Mesendoderm (in vitro differentiated cells): ENCODE data around the gene CALN1. TPM values are rescaled to one million over a fixed set of nuclear protein-coding genes. Genes with fewer than 3 reads are reported as not detected.
"Not testable (repeated sequence)": the region's sequence is repeated elsewhere in the genome, so short reads cannot be mapped to it uniquely, and the experiment has no call there.

Source experiments
- DNase-seq: peaks from one replicate; pipeline ENCODE4 v3.0.0; 2013
- H2AK5ac ChIP-seq: 2 replicates; pipeline ENCODE4 v1.6.1; 2013; ENCODE audit warnings: low read length, inconsistent platforms
- H2BK120ac ChIP-seq: 2 replicates; pipeline ENCODE4 v1.6.1; 2013; ENCODE audit warnings: low read depth, mild to moderate bottlenecking, low read length, moderate library complexity, mixed read lengths
- H2BK15ac ChIP-seq: replicated peaks from 2 replicates; pipeline ENCODE4 v1.6.1; 2013; ENCODE audit warnings: low read depth, mild to moderate bottlenecking, moderate library complexity
- H2BK5ac ChIP-seq: 2 replicates; pipeline ENCODE4 v1.6.1; 2013; ENCODE audit warnings: low read length, inconsistent platforms
- H3K18ac ChIP-seq: 2 replicates; pipeline ENCODE4 v1.6.1; 2013; ENCODE audit warnings: mild to moderate bottlenecking, low read length, mixed read lengths
- H3K23ac ChIP-seq: one replicate; pipeline ENCODE4 v1.6.1; 2013; ENCODE audit warnings: low read length
- H3K27ac ChIP-seq: 2 replicates; pipeline ENCODE4 v1.5.1; 2013; ENCODE audit warnings: low read depth, mild to moderate bottlenecking, inconsistent platforms, low read length, moderate library complexity
- H3K27me3 ChIP-seq: 2 replicates; pipeline ENCODE4 v1.6.1; 2013; ENCODE audit warnings: low read length, control low read depth, mild to moderate bottlenecking, inconsistent platforms; ENCODE audit not compliant: insufficient read depth, poor library complexity
- H3K36me3 ChIP-seq: 2 replicates; pipeline ENCODE4 v1.6.1; 2013; ENCODE audit warnings: low read length, inconsistent platforms; ENCODE audit not compliant: control insufficient read depth, insufficient read depth
- H3K4ac ChIP-seq: one replicate; pipeline ENCODE4 v1.6.1; 2013; ENCODE audit warnings: low read depth, mild to moderate bottlenecking, low read length, moderate library complexity
- H3K4me1 ChIP-seq: 2 replicates; pipeline ENCODE4 v1.6.1; 2013; ENCODE audit warnings: low read depth, low read length, inconsistent platforms; ENCODE audit not compliant: control insufficient read depth
- H3K4me2 ChIP-seq: 2 replicates; pipeline ENCODE4 v1.6.1; 2013; ENCODE audit warnings: low read length
- H3K4me3 ChIP-seq: 2 replicates; pipeline ENCODE4 v1.5.1; 2013; ENCODE audit warnings: mild to moderate bottlenecking, low read length
- H3K56ac ChIP-seq: one replicate; pipeline ENCODE4 v1.6.1; 2013; ENCODE audit warnings: low read length
- H3K79me1 ChIP-seq: 2 replicates; pipeline ENCODE4 v1.6.1; 2013; ENCODE audit warnings: low read length, inconsistent platforms
- H3K79me2 ChIP-seq: 2 replicates; pipeline ENCODE4 v1.6.1; 2013; ENCODE audit warnings: mild to moderate bottlenecking, low read length; ENCODE audit not compliant: control insufficient read depth, insufficient read depth
- H3K9ac ChIP-seq: 2 replicates; pipeline ENCODE4 v1.6.1; 2013; ENCODE audit warnings: low read length, inconsistent platforms
- H4K5ac ChIP-seq: one replicate; pipeline ENCODE4 v1.6.1; 2013; ENCODE audit warnings: low read length
- H4K8ac ChIP-seq: one replicate; pipeline ENCODE4 v1.6.1; 2013; ENCODE audit warnings: low read depth, mild to moderate bottlenecking, control low read depth, low read length, moderate library complexity
- WGBS: extraction: QIAGEN DNeasy Blood & Tissue Kit; methylation state at CpG from one replicate; pipeline ENCODE4 v1.1.7; 2013; ENCODE audit warnings: low lambda C conversion rate, missing lambda C conversion rate; ENCODE audit not compliant: insufficient coverage; ENCODE audit errors: extremely low coverage; 5-methylcytosine and 5-hydroxymethylcytosine counted together
- polyA plus RNA-seq, 2 experiments: library from polyadenylated mRNA; stranded (reverse); fragments of 200-250 nt; gene quantifications; one replicate each; pipeline ENCODE4 v1.2.3, GENCODE V29; 2013

The CALN1 gene
- polyA plus RNA-seq (2013, experiment 1 of 2) = 8.4 TPM
- polyA plus RNA-seq (2013, experiment 2 of 2) = 8.4 TPM

- not testable (repeated sequence) for H3K9ac ChIP-seq, H3K56ac ChIP-seq, H2BK15ac ChIP-seq, H4K8ac ChIP-seq, H4K5ac ChIP-seq, H3K4me3 ChIP-seq, H3K4me2 ChIP-seq, H3K4me1 ChIP-seq, H3K18ac ChIP-seq, H3K4ac ChIP-seq, H3K79me1 ChIP-seq, H2AK5ac ChIP-seq, H3K36me3 ChIP-seq, DNase-seq, H3K23ac ChIP-seq, H2BK5ac ChIP-seq, H3K79me2 ChIP-seq, H3K27me3 ChIP-seq, H2BK120ac ChIP-seq, H3K27ac ChIP-seq
- no CpG with 5 or more reads among the region's 21 CpGs for WGBS
Observed at GRCh38 chr7:72412121-72412618, at the start of gene CALN1. CALN1 (minus strand) TSS chr7:72412338.

GRCh38 chr7:72453471-72453870, 41.3 kb upstream of the CALN1 start:
- Histone ChIP-seq H2BK120ac (no peak overlapping the region), H3K27me3 (no peaks in the 10 kb centered on the region), H3K79me1 (no peaks in the 10 kb centered on the region), H3K9ac (no peak overlapping the region), H3K4ac (no peak overlapping the region), H2BK15ac (no peak overlapping the region), H3K4me2 (no peak overlapping the region), H3K18ac (no peak overlapping the region), H4K5ac (no peak overlapping the region), H3K27ac (no peak overlapping the region), H4K8ac (no peak overlapping the region), H3K36me3 (no peaks in the 10 kb centered on the region), H3K79me2 (no peaks in the 10 kb centered on the region), H3K4me3 (no peak overlapping the region), H3K23ac (no peak overlapping the region), H2AK5ac (no peak overlapping the region), H3K56ac (no peak overlapping the region), H2BK5ac (no peak overlapping the region), H3K4me1 (no peaks in the 10 kb centered on the region)
- no CpG with 5 or more reads among the region's 1 CpG for WGBS
- DNase-seq = no peak

- no peak overlapping the region for H3K56ac ChIP-seq
- no peak overlapping the region for H2BK120ac ChIP-seq
- no peaks in the 10 kb centered on the region for H3K79me2 ChIP-seq
- no peak overlapping the region for H4K8ac ChIP-seq
- no peak overlapping the region for H2BK15ac ChIP-seq
- H3K4me1 ChIP-seq = no peaks in the 10 kb centered on the region
- DNase-seq = no peak
- no peaks in the 10 kb centered on the region for H3K27me3 ChIP-seq
- no peak overlapping the region for H2AK5ac ChIP-seq
- no peak overlapping the region for H3K9ac ChIP-seq
- H3K4me2 ChIP-seq = no peak overlapping the region
- no CpG with 5 or more reads among the region's 17 CpGs for WGBS
- H3K79me1 ChIP-seq = no peaks in the 10 kb centered on the region
- H3K4me3 ChIP-seq = no peak overlapping the region
- H3K23ac ChIP-seq = no peak overlapping the region
- no peak overlapping the region for H3K18ac ChIP-seq
- no peak overlapping the region for H3K4ac ChIP-seq
- no peak overlapping the region for H4K5ac ChIP-seq
- no peak overlapping the region for H2BK5ac ChIP-seq
- no peaks in the 10 kb centered on the region for H3K36me3 ChIP-seq
- H3K27ac ChIP-seq = no peak overlapping the region
Observed at GRCh38 chr7:72447465-72448204, 35.5 kb upstream of the CALN1 start.

GRCh38 chr7:72446591-72447462, 34.7 kb upstream of the CALN1 start:
- no CpG with 5 or more reads among the region's 20 CpGs for WGBS
- H3K23ac ChIP-seq = no peak overlapping the region
- H3K36me3 ChIP-seq = no peaks in the 10 kb centered on the region
- no peak overlapping the region for H4K8ac ChIP-seq
- no peaks in the 10 kb centered on the region for H3K79me2 ChIP-seq
- H2AK5ac ChIP-seq = no peak overlapping the region
- no peak overlapping the region for H4K5ac ChIP-seq
- H3K79me1 ChIP-seq = no peaks in the 10 kb centered on the region
- H2BK15ac ChIP-seq = no peak overlapping the region
- H3K56ac ChIP-seq = no peak overlapping the region
- no peak overlapping the region for H3K4me2 ChIP-seq
- H3K4me1 ChIP-seq = no peaks in the 10 kb centered on the region
- H3K18ac ChIP-seq = no peak overlapping the region
- no peak overlapping the region for H2BK120ac ChIP-seq
- DNase-seq = no peak
- no peak overlapping the region for H3K4me3 ChIP-seq
- H3K9ac ChIP-seq = no peak overlapping the region
- no peak overlapping the region for H3K27ac ChIP-seq
- H3K27me3 ChIP-seq = no peaks in the 10 kb centered on the region
- no peak overlapping the region for H2BK5ac ChIP-seq
- no peak overlapping the region for H3K4ac ChIP-seq

GRCh38 chr7:72446131-72446530, 34.0 kb upstream of the CALN1 start:
- Histone ChIP-seq H3K79me1 (no peaks in the 10 kb centered on the region), H3K36me3 (no peaks in the 10 kb centered on the region), H3K18ac (no peak overlapping the region), H3K56ac (no peak overlapping the region), H3K79me2 (no peaks in the 10 kb centered on the region), H2BK15ac (no peak overlapping the region), H3K27ac (no peak overlapping the region), H3K4ac (no peak overlapping the region), H4K5ac (no peak overlapping the region), H2AK5ac (no peak overlapping the region), H4K8ac (no peak overlapping the region), H3K4me2 (no peak overlapping the region), H3K4me1 (no peaks in the 10 kb centered on the region), H3K4me3 (no peak overlapping the region), H2BK120ac (no peak overlapping the region), H2BK5ac (no peak overlapping the region), H3K27me3 (no peaks in the 10 kb centered on the region), H3K23ac (no peak overlapping the region), H3K9ac (no peak overlapping the region)
- WGBS = no CpG with 5 or more reads among the region's 7 CpGs
- no peak for DNase-seq
